KMS-11 (cell line): Measurements from ENCODE around the gene ZNF699.
A peak's percentile ranks its signal among the peaks of the same experiment; 100 is the strongest.
"Not testable (repeated sequence)": the region's sequence is repeated elsewhere in the genome, so short reads cannot be mapped to it uniquely, and the experiment has no call there.

ENCODE experiments used
- H2AFZ ChIP-seq: fragments of 200-600 bp; sonication (generic); 2 replicates; pipeline ENCODE4 v1.6.1; 2016; ENCODE audit warnings: antibody characterized with exemption, mixed run types, low read depth
- H3K27ac ChIP-seq: fragments of 200-600 bp; sonication (generic); 2 replicates; pipeline ENCODE4 v1.6.1; 2016; ENCODE audit warnings: mild to moderate bottlenecking, mixed run types
- H3K27me3 ChIP-seq: fragments of 200-600 bp; sonication (generic); 2 replicates; pipeline ENCODE4 v1.6.1; 2017; ENCODE audit warnings: mild to moderate bottlenecking, low read depth, mixed run types, moderate library complexity; ENCODE audit not compliant: insufficient read depth
- H3K36me3 ChIP-seq: fragments of 200-600 bp; sonication (generic); 2 replicates; pipeline ENCODE4 v1.6.1; 2017; ENCODE audit warnings: mild to moderate bottlenecking, mixed run types; ENCODE audit not compliant: insufficient read depth
- H3K4me1 ChIP-seq: fragments of 200-600 bp; sonication (generic); 2 replicates; pipeline ENCODE4 v1.6.1; 2016; ENCODE audit warnings: mild to moderate bottlenecking, low read depth, mixed run types; ENCODE audit not compliant: poor library complexity, severe bottlenecking
- H3K4me2 ChIP-seq: fragments of 200-600 bp; sonication (generic); 2 replicates; pipeline ENCODE4 v1.7.0; 2016; ENCODE audit warnings: mild to moderate bottlenecking, mixed run types
- H3K4me3 ChIP-seq: fragments of 200-600 bp; sonication (generic); IDR thresholded peaks from 2 replicates; pipeline ENCODE4 v1.6.1; 2017; ENCODE audit warnings: low read depth, low read length, mixed read lengths; ENCODE audit not compliant: insufficient read depth
- H3K79me2 ChIP-seq: fragments of 200-600 bp; sonication (generic); 2 replicates; pipeline ENCODE4 v1.6.1; 2016; ENCODE audit warnings: low read depth, mixed run types; ENCODE audit not compliant: insufficient read depth
- H3K9ac ChIP-seq: fragments of 200-600 bp; sonication (generic); 2 replicates; pipeline ENCODE4 v1.6.1; 2016; ENCODE audit warnings: mild to moderate bottlenecking, mixed run types
- H4K20me1 ChIP-seq: fragments of 200-600 bp; sonication (generic); 2 replicates; pipeline ENCODE4 v1.6.1; 2016; ENCODE audit warnings: mild to moderate bottlenecking, mixed run types; ENCODE audit not compliant: insufficient read depth
- TF ChIP-seq, protein P1 (sequence below): fragments of 200-600 bp; sonication (generic); conservative IDR thresholded peaks from 2 replicates; pipeline ENCODE4 v1.6.1; 2017; ENCODE audit warnings: low read depth, mild to moderate bottlenecking, antibody characterized with exemption, low read length, moderate library complexity, mixed read lengths

The ZNF699 gene

DNA sequence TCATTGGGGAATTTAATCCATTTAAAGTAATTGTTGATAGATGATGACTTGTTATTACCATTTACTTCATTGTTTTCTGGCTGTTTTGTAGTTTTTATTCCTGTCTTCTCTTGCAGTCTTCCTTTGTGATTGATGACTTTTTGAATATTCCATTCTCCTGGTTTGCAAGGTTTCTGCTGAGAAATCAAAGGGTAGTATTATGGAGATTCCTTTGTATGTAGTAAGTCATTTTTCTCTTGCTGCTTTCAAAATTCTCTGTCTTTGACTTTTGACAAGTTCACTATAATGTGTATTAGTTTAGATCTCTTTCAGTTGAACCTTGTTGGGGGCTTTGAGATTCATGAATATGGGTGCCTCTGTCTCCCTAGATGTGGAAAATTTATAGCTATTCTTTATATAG lies 20.4 kb upstream of the ZNF699 start:
- H3K9ac ChIP-seq: no peak overlapping the region
- H3K4me1 ChIP-seq: no peaks in the 10 kb centered on the region
- H3K27ac ChIP-seq: no peak overlapping the region
- TF ChIP-seq, protein P1, sequence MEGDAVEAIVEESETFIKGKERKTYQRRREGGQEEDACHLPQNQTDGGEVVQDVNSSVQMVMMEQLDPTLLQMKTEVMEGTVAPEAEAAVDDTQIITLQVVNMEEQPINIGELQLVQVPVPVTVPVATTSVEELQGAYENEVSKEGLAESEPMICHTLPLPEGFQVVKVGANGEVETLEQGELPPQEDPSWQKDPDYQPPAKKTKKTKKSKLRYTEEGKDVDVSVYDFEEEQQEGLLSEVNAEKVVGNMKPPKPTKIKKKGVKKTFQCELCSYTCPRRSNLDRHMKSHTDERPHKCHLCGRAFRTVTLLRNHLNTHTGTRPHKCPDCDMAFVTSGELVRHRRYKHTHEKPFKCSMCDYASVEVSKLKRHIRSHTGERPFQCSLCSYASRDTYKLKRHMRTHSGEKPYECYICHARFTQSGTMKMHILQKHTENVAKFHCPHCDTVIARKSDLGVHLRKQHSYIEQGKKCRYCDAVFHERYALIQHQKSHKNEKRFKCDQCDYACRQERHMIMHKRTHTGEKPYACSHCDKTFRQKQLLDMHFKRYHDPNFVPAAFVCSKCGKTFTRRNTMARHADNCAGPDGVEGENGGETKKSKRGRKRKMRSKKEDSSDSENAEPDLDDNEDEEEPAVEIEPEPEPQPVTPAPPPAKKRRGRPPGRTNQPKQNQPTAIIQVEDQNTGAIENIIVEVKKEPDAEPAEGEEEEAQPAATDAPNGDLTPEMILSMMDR: no peak
- H2AFZ ChIP-seq: no peak overlapping the region
- no peaks in the 10 kb centered on the region for H3K27me3 ChIP-seq
- no peaks in the 10 kb centered on the region for H3K79me2 ChIP-seq
- H3K36me3 ChIP-seq: no peaks in the 10 kb centered on the region
- no peak overlapping the region for H3K4me3 ChIP-seq
- no peaks in the 10 kb centered on the region for H4K20me1 ChIP-seq
- no peak overlapping the region for H3K4me2 ChIP-seq

DNA sequence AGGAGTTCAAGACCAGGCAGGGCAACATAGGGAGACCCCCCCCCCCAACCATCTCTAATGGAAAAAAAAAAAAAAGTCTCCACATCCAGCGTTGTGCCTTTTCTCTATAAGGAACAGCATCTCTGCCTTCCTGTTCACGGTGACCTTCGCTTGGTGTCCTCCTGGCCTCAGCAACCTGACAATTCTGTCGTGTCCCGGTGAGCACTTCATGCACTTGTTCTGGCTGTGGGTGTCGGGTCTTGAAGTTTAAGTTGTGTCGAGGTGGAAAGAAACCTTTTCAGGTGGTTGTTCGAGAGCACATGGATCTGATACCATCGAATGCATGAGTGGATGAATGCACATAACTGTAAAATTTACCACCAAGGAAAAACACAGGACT lies 14.9 kb upstream of the ZNF699 start:
- no peaks in the 10 kb centered on the region for H3K4me1 ChIP-seq
- H2AFZ ChIP-seq: peak overlapping the region; percentile 75
- no peak overlapping the region for H3K4me3 ChIP-seq
- TF ChIP-seq, protein P1: no peak
- no peaks in the 10 kb centered on the region for H3K36me3 ChIP-seq
- no peaks in the 10 kb centered on the region for H3K27me3 ChIP-seq
- peak overlapping the region; percentile 78 for H3K27ac ChIP-seq
- H3K9ac ChIP-seq: peak overlapping the region; percentile 54
- H3K79me2 ChIP-seq: no peaks in the 10 kb centered on the region
- H4K20me1 ChIP-seq: no peaks in the 10 kb centered on the region
- H3K4me2 ChIP-seq: peak overlapping the region; percentile 81

DNA sequence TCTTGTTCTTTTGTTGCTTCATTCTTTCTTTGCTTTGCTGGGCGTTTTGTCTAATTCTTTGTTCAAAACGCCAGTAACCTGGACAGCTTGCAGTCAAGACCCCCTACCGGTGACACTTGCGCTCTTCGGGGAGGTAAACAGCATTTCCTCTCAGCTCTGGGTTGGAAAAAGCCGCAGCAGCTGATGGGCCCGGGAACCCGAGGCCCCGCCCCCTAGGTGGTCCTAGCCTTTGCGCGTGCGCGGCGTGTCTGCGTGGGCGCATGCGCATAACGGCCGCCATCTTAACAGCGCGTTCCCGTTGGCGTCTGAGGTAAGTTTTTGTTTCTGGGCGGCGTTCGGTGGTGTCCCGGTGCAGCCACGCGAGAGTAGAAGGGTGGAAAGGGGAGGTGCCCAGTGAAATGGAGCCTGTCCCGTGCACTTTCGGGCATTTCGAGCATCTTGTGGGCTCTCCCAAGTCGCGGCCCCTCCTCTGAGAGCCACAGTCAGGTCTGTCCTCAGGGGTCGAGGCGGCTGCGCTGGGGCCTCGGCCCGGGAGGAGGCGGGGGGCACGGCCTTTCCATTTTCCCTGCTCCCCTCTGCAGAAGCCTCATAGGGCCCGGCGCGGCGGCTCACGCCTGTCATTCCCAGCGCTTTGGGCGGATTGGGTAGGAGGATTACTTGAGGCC lies 14.4 kb upstream of the ZNF699 start, which contains the start of gene ZNF559:
Gene ZNF559, plus strand, starts transcription at position 261 of the 665 bp plus-strand sequence. CDS start 14,371 bp downstream, outside the sequence.
- H3K27me3 ChIP-seq: no peaks in the 10 kb centered on the region

DNA sequence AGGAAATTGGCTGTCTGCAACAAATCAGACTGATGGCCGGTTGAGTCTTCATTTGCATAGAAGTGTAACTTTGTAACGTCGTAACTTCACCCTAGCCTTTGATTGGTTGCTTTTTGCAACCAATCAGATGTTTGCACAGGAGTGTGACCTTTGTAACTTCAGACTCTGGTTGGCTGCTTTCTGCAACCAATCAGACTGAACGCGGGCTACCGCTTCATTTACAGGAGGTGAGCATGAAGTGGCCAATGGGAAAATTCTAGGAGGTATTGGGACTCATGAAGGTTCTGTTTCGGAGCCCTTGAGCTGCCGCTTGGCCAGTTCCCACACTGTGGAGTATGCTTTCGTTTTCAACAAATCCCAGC lies 13.9 kb upstream of the ZNF699 start:
- no peaks in the 10 kb centered on the region for H3K4me1 ChIP-seq
- peak overlapping the region; percentile 75 for H2AFZ ChIP-seq
- peak overlapping the region; percentile 78 for H3K27ac ChIP-seq
- H3K4me3 ChIP-seq: no peak overlapping the region
- no peak overlapping the region; the same call in 1 of the 2 replicates for H3K9ac ChIP-seq
- no peaks in the 10 kb centered on the region for H3K36me3 ChIP-seq
- H3K4me2 ChIP-seq: peak overlapping the region; percentile 9; the same call in 1 of the 2 replicates
- TF ChIP-seq, protein P1: no peak
- H3K27me3 ChIP-seq: no peaks in the 10 kb centered on the region
- H4K20me1 ChIP-seq: no peaks in the 10 kb centered on the region
- H3K79me2 ChIP-seq: no peaks in the 10 kb centered on the region

More for the DNA sequence above, 14.4 kb upstream of the ZNF699 start, which contains the start of gene ZNF559:
- peak within 1 kb of the TSS; percentile 75 for H2AFZ ChIP-seq
- H3K79me2 ChIP-seq: no peaks in the 10 kb centered on the region
- no peaks in the 10 kb centered on the region for H4K20me1 ChIP-seq
- H3K4me1 ChIP-seq: no peaks in the 10 kb centered on the region
- peak within 1 kb of the TSS; percentile 81 for H3K4me2 ChIP-seq
- H3K4me3 ChIP-seq: no peak within 1 kb of the TSS
- peak within 1 kb of the TSS; percentile 78 for H3K27ac ChIP-seq
- H3K36me3 ChIP-seq: no peaks in the 10 kb centered on the region
- TF ChIP-seq, protein P1: no peak; the same call in 1 of the 2 replicates
- H3K9ac ChIP-seq: peak within 1 kb of the TSS; percentile 54

DNA sequence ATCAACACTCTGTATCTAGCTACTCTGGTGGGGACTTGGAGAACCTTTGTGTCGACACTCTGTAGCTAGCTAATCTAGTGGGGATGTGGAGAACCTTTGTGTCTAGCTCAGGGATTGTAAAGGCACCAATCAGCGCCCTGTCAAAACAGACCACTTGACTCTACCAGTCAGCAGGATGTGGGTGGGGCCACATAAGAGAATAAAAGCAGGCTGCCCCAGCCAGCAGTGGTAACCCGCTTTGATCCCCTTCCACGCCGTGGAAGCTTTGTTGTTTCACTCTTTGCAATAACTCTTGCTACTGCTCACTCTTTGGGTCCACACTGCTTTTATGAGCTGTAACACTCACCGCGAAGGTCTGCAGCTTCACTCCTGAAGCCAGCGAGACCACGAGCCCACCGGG lies 12.6 kb upstream of the ZNF699 start:
- not testable (repeated sequence) for H3K4me3 ChIP-seq, H3K79me2 ChIP-seq, H3K27me3 ChIP-seq, H3K27ac ChIP-seq, H4K20me1 ChIP-seq, H3K4me1 ChIP-seq, H3K36me3 ChIP-seq, H2AFZ ChIP-seq, H3K9ac ChIP-seq, H3K4me2 ChIP-seq

DNA sequence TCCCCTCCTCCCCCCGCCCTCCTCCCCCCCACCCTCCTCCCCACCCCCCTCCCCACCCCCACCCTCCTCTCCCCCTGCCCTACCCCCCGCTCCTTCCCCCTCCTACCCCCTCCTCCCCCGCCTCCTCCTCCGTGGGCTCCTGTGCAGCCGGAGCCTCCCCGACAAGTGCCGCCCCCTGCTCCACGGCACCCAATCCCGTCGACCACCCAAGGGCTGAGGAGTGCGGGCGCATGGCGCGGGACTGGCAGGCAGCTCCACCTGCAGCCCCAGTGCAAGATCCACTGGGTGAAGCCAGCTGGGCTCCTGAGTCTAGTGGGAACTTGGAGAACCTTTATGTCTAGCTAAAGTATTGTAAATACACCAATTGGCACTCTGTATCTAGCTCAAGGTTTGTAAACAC lies 12.1 kb upstream of the ZNF699 start:
- not testable (repeated sequence) for H3K36me3 ChIP-seq, H2AFZ ChIP-seq, H3K4me1 ChIP-seq, H3K79me2 ChIP-seq, H3K27me3 ChIP-seq, H3K9ac ChIP-seq, H4K20me1 ChIP-seq, H3K4me3 ChIP-seq, H3K27ac ChIP-seq, H3K4me2 ChIP-seq
